HG03045 (cell line): Measurements from ENCODE around the gene DBNDD2.

ENCODE experiments used
- ATAC-seq: cut with Tn5 transposase; IDR thresholded peaks from one replicate; pipeline ENCODE4 v1.9.1; 2021; ENCODE audit warnings: mild to moderate bottlenecking, moderate library complexity; ENCODE audit not compliant: unreplicated experiment

Gene DBNDD2

GRCh38 chr20:45448270-45448669, 40.2 kb downstream of the DBNDD2 start:
- ATAC-seq, result no peak

- ATAC-seq, result no peak
These were observed 41.4 kb downstream of the DBNDD2 start for GRCh38 chr20:45449528-45449927.

- ATAC-seq, result no peak
These were observed 42.2 kb downstream of the DBNDD2 start for GRCh38 chr20:45450097-45450818.

- ATAC-seq, result no peak
These were observed 44.1 kb downstream of the DBNDD2 start for GRCh38 chr20:45452238-45452637.

- no peak for ATAC-seq
These were observed 44.9 kb downstream of the DBNDD2 start for GRCh38 chr20:45452772-45453691.

- ATAC-seq, result no peak
These were observed 48.5 kb downstream of the DBNDD2 start for GRCh38 chr20:45456632-45457031.

GRCh38 chr20:45459606-45460005, 51.5 kb downstream of the DBNDD2 start:
- no peak for ATAC-seq
